GM21447 (cell line): Measurements from ENCODE around the gene HCFC2.

ENCODE experiments used
- ATAC-seq: cut with Tn5 transposase; IDR thresholded peaks from one replicate; pipeline ENCODE4 v1.9.1; 2021; ENCODE audit not compliant: unreplicated experiment

Gene HCFC2

GRCh38 chr12:104152685-104153241 is 88.4 kb downstream of the HCFC2 start:
- no peak for ATAC-seq

- ATAC-seq, result no peak
Observed at GRCh38 chr12:104154286-104154685, 90.0 kb downstream of the HCFC2 start.

GRCh38 chr12:104154806-104155205 is 90.5 kb downstream of the HCFC2 start:
- no peak for ATAC-seq
